GM23248 (cell line): Measurements from ENCODE around the gene BCL7A. TPM values are rescaled to one million over a fixed set of nuclear protein-coding genes. Genes with fewer than 3 reads are reported as not detected.
A peak's percentile ranks its signal among the peaks of the same experiment; 100 is the strongest.

ENCODE experiments used
- DNase-seq: peaks from one replicate; pipeline ENCODE4 v3.0.0-alpha.2; 2015
- H2AFZ ChIP-seq: fragments of 200-600 bp; sonication (generic); 2 replicates; pipeline ENCODE4 v1.6.1; 2016; ENCODE audit warnings: antibody characterized with exemption
- H3F3A ChIP-seq: fragments of 200-600 bp; sonication (generic); 2 replicates; pipeline ENCODE4 v1.6.1; 2016; ENCODE audit warnings: mild to moderate bottlenecking, antibody characterized with exemption, mixed run types; ENCODE audit not compliant: insufficient read depth
- H3K27ac ChIP-seq: fragments of 200-600 bp; sonication (generic); 2 replicates; pipeline ENCODE4 v1.5.1; 2016; ENCODE audit warnings: mild to moderate bottlenecking
- H3K27me3 ChIP-seq: fragments of 200-600 bp; sonication (generic); replicated peaks from 2 replicates; pipeline ENCODE4 v1.6.1; 2016; ENCODE audit warnings: mild to moderate bottlenecking; ENCODE audit not compliant: insufficient read depth
- H3K36me3 ChIP-seq: fragments of 200-600 bp; sonication (generic); 2 replicates; pipeline ENCODE4 v1.6.1; 2016; ENCODE audit warnings: low read depth, mild to moderate bottlenecking
- H3K4me1 ChIP-seq: fragments of 200-600 bp; sonication (generic); 2 replicates; pipeline ENCODE4 v1.6.1; 2016; ENCODE audit warnings: mild to moderate bottlenecking; ENCODE audit not compliant: insufficient read depth
- H3K4me2 ChIP-seq: fragments of 200-600 bp; sonication (generic); one replicate; pipeline ENCODE4 v1.6.1; 2016; ENCODE audit warnings: mild to moderate bottlenecking; ENCODE audit not compliant: unreplicated experiment
- H3K4me3 ChIP-seq: fragments of 200-600 bp; sonication (generic); 2 replicates; pipeline ENCODE4 v1.5.1; 2016; ENCODE audit warnings: mild to moderate bottlenecking
- H3K79me2 ChIP-seq: fragments of 200-600 bp; sonication (generic); 2 replicates; pipeline ENCODE4 v1.6.1; 2016; ENCODE audit warnings: mild to moderate bottlenecking; ENCODE audit not compliant: insufficient read depth
- H3K9ac ChIP-seq: fragments of 200-600 bp; sonication (generic); 2 replicates; pipeline ENCODE4 v1.6.1; 2016; ENCODE audit warnings: mild to moderate bottlenecking
- H3K9me2 ChIP-seq: fragments of 200-600 bp; sonication (generic); 2 replicates; pipeline ENCODE4 v1.6.1; 2016; ENCODE audit warnings: mixed run types, mild to moderate bottlenecking, moderate library complexity; ENCODE audit not compliant: insufficient read depth
- H3K9me3 ChIP-seq: fragments of 200-600 bp; sonication (generic); one replicate; pipeline ENCODE4 v1.6.1; 2017; ENCODE audit warnings: low read depth
- H4K20me1 ChIP-seq: fragments of 200-600 bp; sonication (generic); 2 replicates; pipeline ENCODE4 v1.6.0; 2016; ENCODE audit not compliant: insufficient read depth
- EZH2 ChIP-seq: fragments of 200-600 bp; sonication (generic); IDR thresholded peaks from 2 replicates; pipeline ENCODE4 v1.6.1; 2018; ENCODE audit warnings: antibody characterized with exemption, mild to moderate bottlenecking; ENCODE audit not compliant: insufficient read depth, poor library complexity, severe bottlenecking
- EZH2phosphoT487 ChIP-seq: fragments of 200-600 bp; sonication (generic); IDR thresholded peaks from 2 replicates; pipeline ENCODE4 v1.6.1; 2018; ENCODE audit warnings: antibody characterized with exemption, moderate library complexity, mild to moderate bottlenecking, low read depth; ENCODE audit not compliant: insufficient read depth
- WGBS, 2 experiments: methylation state at CpG; one replicate each; pipeline ENCODE4 v1.1.6; 2015 to 2017; ENCODE audit warnings: low lambda C conversion rate in 2 of 2, low coverage in 1 of 2; ENCODE audit errors: missing lambda C conversion rate in 2 of 2; 5-methylcytosine and 5-hydroxymethylcytosine counted together
- in situ Hi-C: fragments of 300-500 bp; cut with MboI; formaldehyde crosslinking; loops from 2 replicates; pipeline ENCODE4 v1.15.0; 2020
- polyA plus RNA-seq: library from polyadenylated mRNA; unstranded; fragments of >200 nt; fragmentation: Nextera tagmentation; extraction: Ambion mirVana; gene quantifications from 2 replicates; pipeline ENCODE4 v1.2.1, GENCODE V29; 2016
- total RNA-seq: library from RNA; depleted of rRNA; stranded (reverse); fragments of >200 nt; shearing (Covaris generic); gene quantifications from 2 replicates; pipeline ENCODE4 v1.2.3, GENCODE V29; 2014

The BCL7A gene
- total and polyA plus RNA-seq, 2 experiments from 2014 or later: 2.7 to 4.2 TPM

- no peak overlapping the region for H3K4me3 ChIP-seq
- 74 to 78% methylated on average over 14 of the region's 14 CpGs for WGBS, 2 experiments
- no peak for TF ChIP-seq EZH2phosphoT487
- TF ChIP-seq EZH2: no peak
These were observed 42.5 kb downstream of the BCL7A start for GRCh38 chr12:122064025-122064777.

GRCh38 chr12:122064780-122065588 lies 43.3 kb downstream of the BCL7A start:
- Histone ChIP-seq H3K27me3 (no peaks in the 10 kb centered on the region), H4K20me1 (no peaks in the 10 kb centered on the region), H3K79me2 (no peaks in the 10 kb centered on the region), H3F3A (no peaks in the 10 kb centered on the region; the same call in 1 of the 2 replicates), H3K4me2 (peak overlapping the region; percentile 62), H3K4me1 (peaks cover 22% of the 10 kb centered on the region), H2AFZ (peak overlapping the region; percentile 65), H3K9me3 (no peaks in the 10 kb centered on the region), H3K36me3 (no peaks in the 10 kb centered on the region), H3K9me2 (no peaks in the 10 kb centered on the region), H3K4me3 (no peak overlapping the region), H3K9ac (peak overlapping the region; percentile 58), H3K27ac (peak overlapping the region; percentile 68)
- WGBS, 2 experiments: 67 to 70% methylated on average over 16 of the region's 16 CpGs
- TF ChIP-seq EZH2: no peak
- TF ChIP-seq EZH2phosphoT487: no peak
- in situ Hi-C loops: loop anchor here (5.0 kb wide), 1 partner anchor 52 kb away; no protein-coding TSS in a partner anchor
- peak; percentile 71 for DNase-seq

More at GRCh38 chr12:122064025-122064777, 42.5 kb downstream of the BCL7A start:
- peak overlapping the region; percentile 65; the same call in 1 of the 2 replicates for H2AFZ ChIP-seq
- H4K20me1 ChIP-seq: no peaks in the 10 kb centered on the region
- H3K27me3 ChIP-seq: no peaks in the 10 kb centered on the region
- H3K9me3 ChIP-seq: no peaks in the 10 kb centered on the region
- H3K4me2 ChIP-seq: no peak overlapping the region
- in situ Hi-C loops: no loop called here
- no peaks in the 10 kb centered on the region for H3K36me3 ChIP-seq
- H3K4me1 ChIP-seq: peaks cover 22% of the 10 kb centered on the region
- H3K9me2 ChIP-seq: no peaks in the 10 kb centered on the region
- no peaks in the 10 kb centered on the region for H3K79me2 ChIP-seq
- no peaks in the 10 kb centered on the region; the same call in 1 of the 2 replicates for H3F3A ChIP-seq
- 0 out of 2 replicates have a peak overlapping the region, but pooled peaks have one; percentile 19 for H3K9ac ChIP-seq
- no peak overlapping the region for H3K27ac ChIP-seq
- peak; percentile 63 for DNase-seq

GRCh38 chr12:122067548-122067947 lies 45.9 kb downstream of the BCL7A start:
- peaks cover 28% of the 10 kb centered on the region for H3K4me1 ChIP-seq
- no peaks in the 10 kb centered on the region for H3K27me3 ChIP-seq
- 99 to 100% methylated on average over 5 of the region's 5 CpGs for WGBS, 2 experiments
- no peaks in the 10 kb centered on the region for H3K79me2 ChIP-seq
- no peak overlapping the region for H3K27ac ChIP-seq
- no peaks in the 10 kb centered on the region for H3K9me2 ChIP-seq
- H3K4me3 ChIP-seq: no peak overlapping the region
- H3K9me3 ChIP-seq: no peaks in the 10 kb centered on the region
- H3F3A ChIP-seq: peaks cover 6% of the 10 kb centered on the region
- no peak overlapping the region for H2AFZ ChIP-seq
- no peaks in the 10 kb centered on the region for H3K36me3 ChIP-seq
- no peaks in the 10 kb centered on the region for H4K20me1 ChIP-seq
- no peak for DNase-seq
- no peak for TF ChIP-seq EZH2
- TF ChIP-seq EZH2phosphoT487: no peak
- no peak overlapping the region for H3K4me2 ChIP-seq
- in situ Hi-C loops: loop anchor here (5.0 kb wide), 1 partner anchor 50 kb away; no protein-coding TSS in a partner anchor
- H3K9ac ChIP-seq: no peak overlapping the region

- DNase-seq: no peak
These were observed 46.3 kb downstream of the BCL7A start for GRCh38 chr12:122067966-122068365.

More at GRCh38 chr12:122067966-122068365, 46.3 kb downstream of the BCL7A start:
- TF ChIP-seq EZH2phosphoT487 (no peak), EZH2 (no peak)
- Histone ChIP-seq H3K27me3 (no peaks in the 10 kb centered on the region), H3K4me1 (peaks cover 28% of the 10 kb centered on the region), H3F3A (peaks cover 11% of the 10 kb centered on the region), H3K27ac (no peak overlapping the region), H3K4me3 (no peak overlapping the region), H2AFZ (no peak overlapping the region), H3K9me2 (no peaks in the 10 kb centered on the region), H3K79me2 (no peaks in the 10 kb centered on the region), H3K9ac (no peak overlapping the region), H3K36me3 (no peaks in the 10 kb centered on the region), H3K4me2 (no peak overlapping the region), H4K20me1 (no peaks in the 10 kb centered on the region), H3K9me3 (no peaks in the 10 kb centered on the region)
- in situ Hi-C loops: loop anchor here (5.0 kb wide), 1 partner anchor 49 kb away; no protein-coding TSS in a partner anchor
- 74 to 82% methylated on average over 13 of the region's 13 CpGs for WGBS, 2 experiments
